Measurements from ENCODE around the gene KCNQ4. TPM values are rescaled to one million over a fixed set of nuclear protein-coding genes. Genes with fewer than 3 reads are reported as not detected.

The KCNQ4 gene
- total and polyA plus RNA-seq, 2 donors from 2014 or later, result 0.65 to 1.2 TPM

DNA sequence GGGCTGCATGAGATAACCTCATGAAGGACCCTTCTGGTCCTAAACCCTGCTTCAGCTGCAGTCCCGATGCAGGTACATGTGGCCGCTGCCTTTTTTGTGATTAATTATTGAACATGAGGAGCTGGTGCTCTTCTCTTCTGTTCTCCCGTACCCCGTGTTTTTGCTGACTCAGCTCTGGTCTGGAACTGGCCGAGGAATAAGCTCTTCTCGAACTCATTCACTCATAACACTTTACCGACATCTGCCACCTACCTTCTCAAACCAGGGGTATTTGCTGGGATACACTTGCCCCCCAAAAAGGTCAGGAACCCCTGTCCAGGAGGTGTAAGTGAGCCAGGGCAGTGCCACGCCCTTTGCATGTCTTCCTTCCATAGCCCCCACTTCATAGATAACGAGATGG, 31.8 kb downstream of the KCNQ4 start:
- no peak for FAIRE-seq
- TF ChIP-seq, protein P1, sequence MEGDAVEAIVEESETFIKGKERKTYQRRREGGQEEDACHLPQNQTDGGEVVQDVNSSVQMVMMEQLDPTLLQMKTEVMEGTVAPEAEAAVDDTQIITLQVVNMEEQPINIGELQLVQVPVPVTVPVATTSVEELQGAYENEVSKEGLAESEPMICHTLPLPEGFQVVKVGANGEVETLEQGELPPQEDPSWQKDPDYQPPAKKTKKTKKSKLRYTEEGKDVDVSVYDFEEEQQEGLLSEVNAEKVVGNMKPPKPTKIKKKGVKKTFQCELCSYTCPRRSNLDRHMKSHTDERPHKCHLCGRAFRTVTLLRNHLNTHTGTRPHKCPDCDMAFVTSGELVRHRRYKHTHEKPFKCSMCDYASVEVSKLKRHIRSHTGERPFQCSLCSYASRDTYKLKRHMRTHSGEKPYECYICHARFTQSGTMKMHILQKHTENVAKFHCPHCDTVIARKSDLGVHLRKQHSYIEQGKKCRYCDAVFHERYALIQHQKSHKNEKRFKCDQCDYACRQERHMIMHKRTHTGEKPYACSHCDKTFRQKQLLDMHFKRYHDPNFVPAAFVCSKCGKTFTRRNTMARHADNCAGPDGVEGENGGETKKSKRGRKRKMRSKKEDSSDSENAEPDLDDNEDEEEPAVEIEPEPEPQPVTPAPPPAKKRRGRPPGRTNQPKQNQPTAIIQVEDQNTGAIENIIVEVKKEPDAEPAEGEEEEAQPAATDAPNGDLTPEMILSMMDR (IDR thresholded peaks at IDR 0.05; ENCODE audit: borderline replicate concordance, extremely low read depth, insufficient read depth), result no peak
- DNase-seq, result no peak

DNA sequence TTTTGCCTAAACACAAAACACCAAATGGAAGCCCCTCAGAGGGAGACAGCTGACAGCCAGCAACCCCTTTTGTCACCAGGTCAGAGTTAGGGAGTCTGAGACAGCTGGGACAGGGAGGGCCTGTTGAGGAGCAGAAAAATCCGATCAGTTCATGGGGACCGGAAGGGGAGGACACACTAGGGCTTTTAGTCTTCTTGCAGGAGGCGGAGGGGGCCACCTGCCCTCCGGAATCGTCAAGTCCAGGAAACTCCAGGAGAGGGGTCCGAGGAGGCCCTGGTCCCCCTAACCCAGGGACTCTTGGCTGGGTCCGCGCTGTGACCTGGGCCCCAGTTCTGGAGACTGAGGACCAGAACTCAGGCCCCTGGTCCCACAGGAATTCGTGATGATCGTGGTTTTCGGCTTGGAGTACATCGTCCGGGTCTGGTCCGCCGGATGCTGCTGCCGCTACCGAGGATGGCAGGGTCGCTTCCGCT, 34.2 kb downstream of the KCNQ4 start:
- DNase-seq, result no peak
- H3K4me1 ChIP-seq (ENCODE audit: control insufficient read depth in 2 of 3, insufficient read depth in 2 of 3, low read depth in 1 of 3, low read length in 3 of 3), result peaks cover 0 to 4% (median 0%) of the 10 kb centered on the region in 3 donors
- no peak for FAIRE-seq
- H3K27me3 ChIP-seq (ENCODE audit: control insufficient read depth, insufficient read depth, low read length), result no peaks in the 10 kb centered on the region
- TF ChIP-seq, protein P1 (IDR thresholded peaks at IDR 0.05; ENCODE audit: borderline replicate concordance, extremely low read depth, insufficient read depth), result no peak
- H3K36me3 ChIP-seq (ENCODE audit: control insufficient read depth in 2 of 3, insufficient read depth in 3 of 3, low read length in 3 of 3), result no peaks in the 10 kb centered on the region
- no peak overlapping the region for H3K27ac ChIP-seq (ENCODE audit: low read depth in 2 of 2, low read length in 2 of 2)
- intact Hi-C loops (cut with DNase I), result no loop called here
- H3K4me3 ChIP-seq (ENCODE audit: low read length in 3 of 3), result no peak overlapping the region
- H3K9me3 ChIP-seq (ENCODE audit: control insufficient read depth in 2 of 3, insufficient read depth in 1 of 3, low read length in 3 of 3), result no peaks in the 10 kb centered on the region
- no peak overlapping the region for H3K9ac ChIP-seq (ENCODE audit: low read length in 3 of 3)

More for the DNA sequence above, 31.8 kb downstream of the KCNQ4 start:
- Histone ChIP-seq H3K9me3 (ENCODE audit: control insufficient read depth in 2 of 3, insufficient read depth in 1 of 3, low read length in 3 of 3) (no peaks in the 10 kb centered on the region), H3K4me3 (ENCODE audit: low read length in 3 of 3) (no peak overlapping the region), H3K4me1 (ENCODE audit: control insufficient read depth in 2 of 3, insufficient read depth in 2 of 3, low read depth in 1 of 3, low read length in 3 of 3) (peaks cover 0 to 4% (median 0%) of the 10 kb centered on the region in 3 donors), H3K9ac (ENCODE audit: low read length in 3 of 3) (no peak overlapping the region), H3K27me3 (ENCODE audit: control insufficient read depth, insufficient read depth, low read length) (no peaks in the 10 kb centered on the region), H3K27ac (ENCODE audit: low read depth in 2 of 2, low read length in 2 of 2) (no peak overlapping the region), H3K36me3 (ENCODE audit: control insufficient read depth in 2 of 3, insufficient read depth in 3 of 3, low read length in 3 of 3) (no peaks in the 10 kb centered on the region)
- intact Hi-C loops (cut with DNase I), result no loop called here

DNA sequence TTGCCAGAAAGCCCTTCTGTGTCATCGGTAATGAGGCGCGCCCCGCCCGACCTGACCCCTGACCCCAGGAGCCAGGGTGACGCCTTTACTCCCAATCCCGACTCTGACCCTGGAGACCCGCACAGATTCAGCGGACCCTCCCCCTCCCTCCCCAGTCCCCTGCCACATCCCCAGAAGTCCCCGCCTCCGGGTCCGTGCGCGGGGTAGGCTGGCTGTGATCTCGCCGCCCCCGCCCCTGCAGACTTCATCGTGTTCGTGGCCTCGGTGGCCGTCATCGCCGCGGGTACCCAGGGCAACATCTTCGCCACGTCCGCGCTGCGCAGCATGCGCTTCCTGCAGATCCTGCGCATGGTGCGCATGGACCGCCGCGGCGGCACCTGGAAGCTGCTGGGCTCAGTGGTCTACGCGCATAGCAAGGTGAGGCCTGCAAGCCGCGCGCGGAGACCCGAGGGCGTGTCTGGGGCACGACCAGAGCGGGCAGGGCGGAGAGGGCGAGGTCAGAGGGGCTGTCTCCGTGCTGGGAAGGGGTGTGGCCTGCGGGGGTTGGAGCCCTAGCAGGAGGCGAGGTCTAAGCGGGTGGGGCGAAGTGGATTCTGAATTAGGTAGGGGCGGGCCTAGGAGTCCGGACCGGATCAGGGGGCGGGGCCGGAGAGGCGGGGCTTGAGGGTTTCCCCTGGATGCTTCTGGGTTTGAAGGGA, 34.8 kb downstream of the KCNQ4 start:
- no peak overlapping the region for H3K27ac ChIP-seq (ENCODE audit: low read depth in 2 of 2, low read length in 2 of 2)
- FAIRE-seq, result no peak
- TF ChIP-seq, protein P1 (IDR thresholded peaks at IDR 0.05; ENCODE audit: borderline replicate concordance, extremely low read depth, insufficient read depth), result no peak
- peaks cover 0 to 4% (median 0%) of the 10 kb centered on the region in 3 donors for H3K4me1 ChIP-seq (ENCODE audit: control insufficient read depth in 2 of 3, insufficient read depth in 2 of 3, low read depth in 1 of 3, low read length in 3 of 3)
- intact Hi-C loops (cut with DNase I), result no loop called here
- H3K36me3 ChIP-seq (ENCODE audit: control insufficient read depth in 2 of 3, insufficient read depth in 3 of 3, low read length in 3 of 3), result no peaks in the 10 kb centered on the region
- DNase-seq, result peak; percentile 70 to 94 (median 74)
- no peak overlapping the region for H3K9ac ChIP-seq (ENCODE audit: low read length in 3 of 3)
- H3K4me3 ChIP-seq (ENCODE audit: low read length in 3 of 3), result peak overlapping the region in 1 of 3 donors; percentile 35
- H3K9me3 ChIP-seq (ENCODE audit: control insufficient read depth in 2 of 3, insufficient read depth in 1 of 3, low read length in 3 of 3), result no peaks in the 10 kb centered on the region
- H3K27me3 ChIP-seq (ENCODE audit: control insufficient read depth, insufficient read depth, low read length), result no peaks in the 10 kb centered on the region

Measured in kidney (tissue), 14 donors.